ENCODE results near the gene MRPS23. TPM values are rescaled to one million over a fixed set of nuclear protein-coding genes. Genes with fewer than 3 reads are reported as not detected.

MRPS23 gene
- total and polyA plus RNA-seq, 7 donors, result 27.2 to 91.1 (median 49.2) TPM

GRCh38 chr17:57861790-57862693, 12.2 kb upstream of the MRPS23 start:
- intact Hi-C loops (cut with DNase I), result no loop called here
- Histone ChIP-seq H3K4me1 (peaks cover 47% of the 10 kb centered on the region), H3K36me3 (ENCODE audit: insufficient read depth in 1 of 2, low read depth in 1 of 2) (peaks cover 0 to 27% of the 10 kb centered on the region in 2 donors), H3K9me3 (no peaks in the 10 kb centered on the region), H3K4me3 (peak overlapping the region; percentile 72), H3K27ac (peak overlapping the region; percentile 93), H3K27me3 (ENCODE audit: insufficient read depth in 3 of 3, low read length in 2 of 3) (no peaks in the 10 kb centered on the region)
- WGBS, 3 donors, result 4 to 5% (median 4%) methylated on average over 39 to 58 of the region's 58 CpGs
- no peak for TF ChIP-seq CTCF (IDR thresholded peaks at IDR 0.05)
- DNase-seq (peak; percentile 81 to 88), ATAC-seq (peak; percentile 77 to 83 (median 80))

- Histone ChIP-seq H3K27me3 (ENCODE audit: insufficient read depth in 3 of 3, low read length in 2 of 3) (no peaks in the 10 kb centered on the region), H3K4me3 (peak overlapping the region; percentile 72), H3K9me3 (no peaks in the 10 kb centered on the region), H3K4me1 (peaks cover 45% of the 10 kb centered on the region), H3K27ac (peak overlapping the region; percentile 93), H3K36me3 (ENCODE audit: insufficient read depth in 1 of 2, low read depth in 1 of 2) (peaks cover 0 to 20% of the 10 kb centered on the region in 2 donors)
- peak; percentile 31 to 51 (median 44) for ATAC-seq
- intact Hi-C loops (cut with DNase I), result no loop called here
- 6 to 18% (median 6%) methylated on average over 34 of the region's 34 CpGs for WGBS, 3 donors
- peak; percentile 64 to 72 for DNase-seq
- no peak for TF ChIP-seq CTCF (IDR thresholded peaks at IDR 0.05)
These were observed 11.4 kb upstream of the MRPS23 start for GRCh38 chr17:57861000-57861789.

- Histone ChIP-seq H3K27me3 (ENCODE audit: insufficient read depth in 3 of 3, low read length in 2 of 3) (no peaks in the 10 kb centered on the region), H3K9me3 (no peaks in the 10 kb centered on the region), H3K4me1 (peaks cover 48% of the 10 kb centered on the region), H3K36me3 (ENCODE audit: insufficient read depth in 1 of 2, low read depth in 1 of 2) (peaks cover 0 to 13% of the 10 kb centered on the region in 2 donors), H3K4me3 (peak overlapping the region; percentile 72), H3K27ac (peak overlapping the region; percentile 93)
- intact Hi-C loops (cut with DNase I), result no loop called here
- peak in 1 of 2 donors; percentile 61 for DNase-seq
- no peak for TF ChIP-seq CTCF (IDR thresholded peaks at IDR 0.05)
- 43 to 77% (median 44%) methylated on average over 6 of the region's 6 CpGs for WGBS, 3 donors
- peak in 1 of 4 donors; percentile 1 for ATAC-seq
These were observed 10.7 kb upstream of the MRPS23 start for GRCh38 chr17:57860414-57860999.

GRCh38 chr17:57859601-57860413, 10.0 kb upstream of the MRPS23 start:
- Histone ChIP-seq H3K27ac (peak overlapping the region; percentile 93), H3K4me1 (peaks cover 48% of the 10 kb centered on the region), H3K9me3 (no peaks in the 10 kb centered on the region), H3K36me3 (ENCODE audit: insufficient read depth in 1 of 2, low read depth in 1 of 2) (peaks cover 0 to 7% of the 10 kb centered on the region in 2 donors), H3K27me3 (ENCODE audit: insufficient read depth in 3 of 3, low read length in 2 of 3) (no peaks in the 10 kb centered on the region), H3K4me3 (no peak overlapping the region)
- ATAC-seq (no peak), DNase-seq (no peak)
- intact Hi-C loops (cut with DNase I), result loop anchor here (2.0 to 10.0 kb wide), 7 partner anchors 32 to 257 kb away; partner anchors contain the start of gene DYNLL2 (in 1 of the 2)
- 30 to 45% (median 37%) methylated on average over 13 of the region's 13 CpGs for whole genome bisulfite sequencing, 3 donors
- TF ChIP-seq CTCF (IDR thresholded peaks at IDR 0.05), result no peak
